ENCODE results near the gene SPAST.
"Not testable (repeated sequence)": the region's sequence is repeated elsewhere in the genome, so short reads cannot be mapped to it uniquely, and the experiment has no call there.

The SPAST gene

GRCh38 chr2:32129086-32129485, 65.7 kb downstream of the SPAST start:
- no peak for DNase-seq

- no peak for DNase-seq
These were observed 72.1 kb downstream of the SPAST start for GRCh38 chr2:32135409-32135808.

- DNase-seq: no peak
These were observed 72.7 kb downstream of the SPAST start for GRCh38 chr2:32136097-32136496.

GRCh38 chr2:32151544-32151943, 88.2 kb downstream of the SPAST start:
- DNase-seq: not testable (repeated sequence)

- DNase-seq: no peak
These were observed 96.3 kb downstream of the SPAST start for GRCh38 chr2:32159678-32160077.

GRCh38 chr2:32161296-32161695, 97.9 kb downstream of the SPAST start:
- DNase-seq: no peak

- DNase-seq: not testable (repeated sequence)
These were observed 100.9 kb downstream of the SPAST start for GRCh38 chr2:32164254-32164653.

GRCh38 chr2:32165027-32165347, 101.6 kb downstream of the SPAST start:
- not testable (repeated sequence) for DNase-seq

GRCh38 chr2:32166115-32166574, 102.8 kb downstream of the SPAST start:
- no peak for DNase-seq

GRCh38 chr2:32168513-32168912, 105.2 kb downstream of the SPAST start:
- DNase-seq: no peak

- DNase-seq: no peak
These were observed 109.5 kb downstream of the SPAST start for GRCh38 chr2:32172870-32173269.

GRCh38 chr2:32182667-32183066, 119.3 kb downstream of the SPAST start:
- DNase-seq: no peak

- no peak for DNase-seq
These were observed 125.7 kb downstream of the SPAST start for GRCh38 chr2:32189011-32189410.

GRCh38 chr2:32192418-32192817, 129.1 kb downstream of the SPAST start:
- DNase-seq: no peak

- DNase-seq: no peak
These were observed 137.5 kb downstream of the SPAST start for GRCh38 chr2:32200814-32201213.

GRCh38 chr2:32203428-32203827, 140.1 kb downstream of the SPAST start:
- DNase-seq: not testable (repeated sequence)

All from activated CD4-positive, alpha-beta T cell treated with anti-CD3 and anti-CD28 coated beads, Interleukin-2, amount 50 U/mL, for 48 hours (primary cell).